PFSK-1 (cell line): Measurements from ENCODE around the gene DAB2IP.

Source experiments
- POLR2AphosphoS5 ChIP-seq: IDR thresholded peaks from 2 replicates; pipeline ENCODE4 v1.6.1; 2012; ENCODE audit warnings: low read depth, mild to moderate bottlenecking, control low read depth, low read length, moderate library complexity
- TAF1 ChIP-seq: IDR thresholded peaks from 2 replicates; pipeline ENCODE4 v1.6.1; 2012; ENCODE audit warnings: low read length, control low read depth, borderline replicate concordance; ENCODE audit not compliant: insufficient read depth
- TF ChIP-seq, protein P1 (sequence below), 2 experiments: IDR thresholded peaks; 2 replicates each; pipeline versions ENCODE4 v1.6.1 to v1.8.0; 2011 to 2012; ENCODE audit warnings: low read depth in 2 of 2, low read length in 2 of 2, control low read depth in 1 of 2, inconsistent platforms in 1 of 2, mild to moderate bottlenecking in 1 of 2, moderate library complexity in 1 of 2; ENCODE audit not compliant: insufficient read depth in 1 of 2

DNA sequence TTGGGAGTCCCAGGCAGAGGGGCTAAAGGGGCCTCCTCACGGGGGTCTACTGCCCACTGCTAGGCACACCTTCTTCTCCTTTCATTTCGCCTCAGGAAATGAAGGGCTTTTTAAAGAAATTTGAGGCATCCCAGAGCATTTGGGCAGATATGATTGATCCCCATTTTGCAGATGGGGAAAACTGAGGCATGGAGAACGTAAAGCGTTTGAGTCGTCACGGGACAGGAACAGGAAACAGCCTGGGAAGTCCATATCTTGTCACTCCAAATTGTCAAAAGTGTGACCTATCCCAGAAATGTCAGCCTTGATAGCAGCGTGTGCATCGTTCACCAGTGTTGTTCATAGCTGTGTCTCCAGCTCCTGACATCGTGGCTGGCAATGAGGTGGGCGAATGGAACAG is 98.2 kb downstream of the DAB2IP start:
- TF ChIP-seq POLR2AphosphoS5 (no peak), TAF1 (no peak)
- TF ChIP-seq, protein P1, sequence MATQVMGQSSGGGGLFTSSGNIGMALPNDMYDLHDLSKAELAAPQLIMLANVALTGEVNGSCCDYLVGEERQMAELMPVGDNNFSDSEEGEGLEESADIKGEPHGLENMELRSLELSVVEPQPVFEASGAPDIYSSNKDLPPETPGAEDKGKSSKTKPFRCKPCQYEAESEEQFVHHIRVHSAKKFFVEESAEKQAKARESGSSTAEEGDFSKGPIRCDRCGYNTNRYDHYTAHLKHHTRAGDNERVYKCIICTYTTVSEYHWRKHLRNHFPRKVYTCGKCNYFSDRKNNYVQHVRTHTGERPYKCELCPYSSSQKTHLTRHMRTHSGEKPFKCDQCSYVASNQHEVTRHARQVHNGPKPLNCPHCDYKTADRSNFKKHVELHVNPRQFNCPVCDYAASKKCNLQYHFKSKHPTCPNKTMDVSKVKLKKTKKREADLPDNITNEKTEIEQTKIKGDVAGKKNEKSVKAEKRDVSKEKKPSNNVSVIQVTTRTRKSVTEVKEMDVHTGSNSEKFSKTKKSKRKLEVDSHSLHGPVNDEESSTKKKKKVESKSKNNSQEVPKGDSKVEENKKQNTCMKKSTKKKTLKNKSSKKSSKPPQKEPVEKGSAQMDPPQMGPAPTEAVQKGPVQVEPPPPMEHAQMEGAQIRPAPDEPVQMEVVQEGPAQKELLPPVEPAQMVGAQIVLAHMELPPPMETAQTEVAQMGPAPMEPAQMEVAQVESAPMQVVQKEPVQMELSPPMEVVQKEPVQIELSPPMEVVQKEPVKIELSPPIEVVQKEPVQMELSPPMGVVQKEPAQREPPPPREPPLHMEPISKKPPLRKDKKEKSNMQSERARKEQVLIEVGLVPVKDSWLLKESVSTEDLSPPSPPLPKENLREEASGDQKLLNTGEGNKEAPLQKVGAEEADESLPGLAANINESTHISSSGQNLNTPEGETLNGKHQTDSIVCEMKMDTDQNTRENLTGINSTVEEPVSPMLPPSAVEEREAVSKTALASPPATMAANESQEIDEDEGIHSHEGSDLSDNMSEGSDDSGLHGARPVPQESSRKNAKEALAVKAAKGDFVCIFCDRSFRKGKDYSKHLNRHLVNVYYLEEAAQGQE (IDR thresholded peaks at IDR 0.05; ENCODE audit: insufficient read depth in 1 of 2, low read depth in 2 of 2, low read length in 2 of 2), result no peak
